Stimulated activated CD4-positive, alpha-beta T cell treated with anti-CD3 and anti-CD28 coated beads, Interleukin-12 subunit alpha, Interleukin-12 subunit beta, amount 100 ng/mL, for 24 hours (primary cell): ENCODE data around the gene FGGY.
"Not testable (repeated sequence)": the region's sequence is repeated elsewhere in the genome, so short reads cannot be mapped to it uniquely, and the experiment has no call there.

Source experiments
- DNase-seq, 2 experiments: peaks; one replicate each; pipeline ENCODE4 v3.0.0-alpha.2; 2020; ENCODE audit warnings: low read depth in 2 of 2

The FGGY gene

GRCh38 chr1:59545830-59546229, 248.9 kb downstream of the FGGY start:
- DNase-seq = no peak

- no peak for DNase-seq
These were observed 252.4 kb downstream of the FGGY start for GRCh38 chr1:59549066-59549837.

- DNase-seq = no peak
These were observed 253.0 kb downstream of the FGGY start for GRCh38 chr1:59549903-59550302.

- DNase-seq = no peak
These were observed 255.1 kb downstream of the FGGY start for GRCh38 chr1:59552007-59552406.

GRCh38 chr1:59553371-59553770, 256.5 kb downstream of the FGGY start:
- DNase-seq = no peak

- no peak for DNase-seq
These were observed 257.2 kb downstream of the FGGY start for GRCh38 chr1:59554011-59554663.

- DNase-seq = no peak
These were observed 257.9 kb downstream of the FGGY start for GRCh38 chr1:59554752-59555151.

- no peak for DNase-seq
These were observed 259.5 kb downstream of the FGGY start for GRCh38 chr1:59556398-59556797.

- no peak for DNase-seq
These were observed 260.1 kb downstream of the FGGY start for GRCh38 chr1:59556802-59557548.

GRCh38 chr1:59557549-59557885, 260.6 kb downstream of the FGGY start:
- DNase-seq = no peak

- DNase-seq = not testable (repeated sequence)
These were observed 261.7 kb downstream of the FGGY start for GRCh38 chr1:59558580-59558979.

- no peak for DNase-seq
These were observed 264.0 kb downstream of the FGGY start for GRCh38 chr1:59560807-59561450.

- DNase-seq = no peak
These were observed 264.9 kb downstream of the FGGY start for GRCh38 chr1:59561796-59562195.

- DNase-seq = no peak
These were observed 267.4 kb downstream of the FGGY start for GRCh38 chr1:59564192-59564891.

GRCh38 chr1:59565611-59566410, 268.9 kb downstream of the FGGY start:
- no peak for DNase-seq

- DNase-seq = no peak
These were observed 271.5 kb downstream of the FGGY start for GRCh38 chr1:59568158-59568935.

GRCh38 chr1:59569198-59569597, 272.3 kb downstream of the FGGY start:
- DNase-seq = no peak

- DNase-seq = no peak
These were observed 273.6 kb downstream of the FGGY start for GRCh38 chr1:59570524-59570923.

- DNase-seq = no peak
These were observed 277.2 kb downstream of the FGGY start for GRCh38 chr1:59574085-59574484.

GRCh38 chr1:59577774-59578173, 280.9 kb downstream of the FGGY start:
- no peak for DNase-seq
